GM10248 (cell line): ENCODE measurements around the gene NEK6.

ENCODE experiments used
- CTCF ChIA-PET: fragments of 300-600 bp; sonication (Branson Sonifier 250); formaldehyde crosslinking; extraction: SDS; loops from one replicate; lab custom pipeline; 2021; ENCODE audit warnings: antibody characterized with exemption; lab: Yijun Ruan, JAX
- POLR2A ChIA-PET: fragments of 350-650 bp; sonication (Branson Sonifier 250); formaldehyde crosslinking; extraction: SDS; loops from one replicate; lab custom pipeline; 2020; ENCODE audit warnings: antibody characterized with exemption; lab: Yijun Ruan, JAX
- DNase-seq: peaks from one replicate; pipeline ENCODE4 v3.0.0; 2012; ENCODE audit errors: extremely low spot score
- TF ChIP-seq, protein P1 (sequence below): IDR thresholded peaks from 2 replicates; pipeline ENCODE4 v1.5.1; 2012; ENCODE audit warnings: mild to moderate bottlenecking, low read depth; ENCODE audit errors: extremely low read depth, missing control alignments, control extremely low read depth

NEK6 gene

DNA sequence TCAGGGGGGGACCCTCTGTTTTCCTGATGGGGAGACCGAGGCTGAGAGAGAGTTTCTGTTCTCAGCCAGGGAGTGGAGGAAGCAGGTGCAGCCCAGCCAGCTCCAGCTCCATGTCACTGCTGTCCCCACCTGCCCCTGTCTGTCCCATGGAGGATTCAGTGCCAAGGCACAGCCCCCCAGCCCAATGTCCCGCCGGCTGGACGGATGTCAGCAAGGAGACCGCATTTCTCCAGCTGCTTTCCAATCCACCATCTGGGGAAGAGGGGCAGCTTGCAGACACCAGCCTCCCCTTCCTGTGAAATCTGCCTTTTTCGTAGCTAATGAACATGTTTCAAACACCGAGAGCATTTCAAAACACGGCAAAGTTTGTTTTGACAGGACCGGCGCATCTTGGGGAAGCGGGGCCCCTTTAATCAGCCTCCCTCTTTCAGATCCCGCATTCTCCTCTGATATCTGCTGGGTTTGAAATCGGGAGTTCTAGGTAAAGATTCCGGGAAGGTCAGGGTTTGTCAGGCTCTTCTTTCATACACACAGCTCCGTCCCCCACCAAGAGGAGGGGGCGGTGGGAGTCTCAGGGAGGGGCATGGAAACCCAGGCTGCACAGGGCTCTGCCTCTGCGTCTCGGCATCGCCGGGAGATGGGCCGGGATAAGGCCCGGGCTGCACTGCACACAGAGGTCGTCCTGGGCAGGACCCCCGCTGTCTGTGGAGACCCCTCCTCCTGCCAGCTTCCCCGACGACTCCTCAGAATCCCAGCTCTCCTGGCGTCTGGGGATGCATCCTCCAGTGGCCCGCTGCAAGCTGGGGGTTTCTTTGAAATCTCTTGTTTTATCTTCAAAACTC, 74.8 kb downstream of the NEK6 start:
- ChIA-PET POLR2A (no interaction called here), CTCF (interaction anchor here (1.5 kb wide), 1 partner anchor 47 kb away, joined by 5 read pairs; no protein-coding TSS in a partner anchor)
- DNase-seq, result no peak
- TF ChIP-seq, protein P1, sequence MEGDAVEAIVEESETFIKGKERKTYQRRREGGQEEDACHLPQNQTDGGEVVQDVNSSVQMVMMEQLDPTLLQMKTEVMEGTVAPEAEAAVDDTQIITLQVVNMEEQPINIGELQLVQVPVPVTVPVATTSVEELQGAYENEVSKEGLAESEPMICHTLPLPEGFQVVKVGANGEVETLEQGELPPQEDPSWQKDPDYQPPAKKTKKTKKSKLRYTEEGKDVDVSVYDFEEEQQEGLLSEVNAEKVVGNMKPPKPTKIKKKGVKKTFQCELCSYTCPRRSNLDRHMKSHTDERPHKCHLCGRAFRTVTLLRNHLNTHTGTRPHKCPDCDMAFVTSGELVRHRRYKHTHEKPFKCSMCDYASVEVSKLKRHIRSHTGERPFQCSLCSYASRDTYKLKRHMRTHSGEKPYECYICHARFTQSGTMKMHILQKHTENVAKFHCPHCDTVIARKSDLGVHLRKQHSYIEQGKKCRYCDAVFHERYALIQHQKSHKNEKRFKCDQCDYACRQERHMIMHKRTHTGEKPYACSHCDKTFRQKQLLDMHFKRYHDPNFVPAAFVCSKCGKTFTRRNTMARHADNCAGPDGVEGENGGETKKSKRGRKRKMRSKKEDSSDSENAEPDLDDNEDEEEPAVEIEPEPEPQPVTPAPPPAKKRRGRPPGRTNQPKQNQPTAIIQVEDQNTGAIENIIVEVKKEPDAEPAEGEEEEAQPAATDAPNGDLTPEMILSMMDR, result no peak

DNA sequence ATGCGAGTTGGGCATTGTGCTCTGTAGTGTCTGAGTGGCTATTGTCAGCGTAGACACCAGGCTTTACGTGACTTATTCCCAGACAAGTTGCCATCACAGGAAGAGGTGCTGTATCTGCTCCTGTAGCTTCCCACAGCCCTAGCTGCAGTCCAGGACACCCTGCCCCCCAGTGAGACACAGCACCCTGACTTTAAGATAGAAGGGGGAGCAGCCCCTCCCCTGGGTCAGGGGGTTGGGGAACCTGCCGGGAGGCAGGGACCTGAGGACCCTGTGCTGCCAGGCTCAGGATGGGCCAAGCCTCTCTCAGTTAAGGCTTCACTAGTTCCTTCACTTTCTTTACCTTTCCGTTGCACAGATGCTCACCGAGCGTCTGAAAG, 75.4 kb downstream of the NEK6 start:
- TF ChIP-seq, protein P1, result no peak
- POLR2A ChIA-PET, result interaction anchor here (1.2 kb wide), 1 partner anchor 13 kb away, joined by 3 read pairs; no protein-coding TSS in a partner anchor
- DNase-seq, result no peak
- CTCF ChIA-PET, result interaction anchor here (1.5 kb wide), 1 partner anchor 47 kb away, joined by 5 read pairs; no protein-coding TSS in a partner anchor

DNA sequence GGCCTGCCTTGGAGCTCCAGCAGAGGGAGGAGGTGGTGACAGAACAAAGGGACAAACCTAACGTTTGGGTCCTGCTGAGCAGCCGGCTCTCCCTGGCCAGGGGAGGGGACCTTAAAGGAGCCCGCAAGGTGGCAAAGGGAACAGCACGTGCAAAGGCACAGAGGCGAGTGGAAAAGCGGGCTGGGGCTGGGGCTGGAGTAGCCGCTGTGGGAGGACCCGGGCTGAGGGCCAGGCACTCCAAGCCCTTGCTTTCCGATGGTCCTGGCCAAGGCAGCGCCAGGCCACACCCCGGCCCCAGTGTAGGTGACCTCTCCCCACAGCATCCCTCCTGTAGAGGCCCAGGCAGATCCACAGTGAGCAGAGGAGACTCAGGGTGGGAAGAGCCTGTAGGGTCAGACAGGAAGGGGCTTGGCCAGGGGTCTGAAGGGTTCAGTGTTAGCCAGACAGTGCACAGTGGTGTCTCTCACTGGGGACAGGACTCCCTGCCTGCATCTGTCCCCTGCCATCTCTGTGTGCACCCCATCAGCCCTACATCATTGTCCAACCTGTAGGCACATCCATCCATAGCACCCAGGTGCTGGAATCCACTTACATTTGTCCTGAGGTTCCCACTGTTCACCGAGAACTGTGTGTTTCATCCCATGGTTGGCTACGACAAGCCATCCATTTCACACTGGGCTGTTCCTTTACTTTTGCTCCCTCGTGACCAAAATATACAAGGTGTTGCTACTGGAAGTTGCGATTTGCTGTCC, 77.0 kb downstream of the NEK6 start:
- ChIA-PET POLR2A (interaction anchor here (1.2 kb wide), 1 partner anchor 11 kb away, joined by 3 read pairs; no protein-coding TSS in a partner anchor), CTCF (no interaction called here)
- DNase-seq, result no peak
- TF ChIP-seq, protein P1, result no peak

DNA sequence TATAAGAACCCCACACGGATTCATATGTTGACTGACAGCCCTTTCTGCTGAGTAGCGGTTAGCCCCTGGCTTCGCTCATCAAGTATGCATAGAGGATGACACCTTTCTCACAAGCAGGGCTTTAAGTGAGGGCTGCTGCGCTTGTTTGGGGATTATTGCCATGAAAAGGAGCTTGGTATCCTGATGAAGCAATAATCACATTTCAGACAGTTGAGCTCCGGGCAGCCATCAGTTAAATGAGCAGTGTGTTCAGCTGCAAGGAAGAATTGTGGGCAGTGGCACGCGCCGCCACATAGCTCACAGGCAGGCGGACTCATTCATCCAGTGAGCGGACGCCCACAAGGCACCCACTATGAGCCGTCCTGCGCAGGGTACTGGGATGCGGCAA, 77.6 kb downstream of the NEK6 start:
- DNase-seq, result no peak
- TF ChIP-seq, protein P1, result no peak
- CTCF ChIA-PET, result no interaction called here
- POLR2A ChIA-PET, result no interaction called here

DNA sequence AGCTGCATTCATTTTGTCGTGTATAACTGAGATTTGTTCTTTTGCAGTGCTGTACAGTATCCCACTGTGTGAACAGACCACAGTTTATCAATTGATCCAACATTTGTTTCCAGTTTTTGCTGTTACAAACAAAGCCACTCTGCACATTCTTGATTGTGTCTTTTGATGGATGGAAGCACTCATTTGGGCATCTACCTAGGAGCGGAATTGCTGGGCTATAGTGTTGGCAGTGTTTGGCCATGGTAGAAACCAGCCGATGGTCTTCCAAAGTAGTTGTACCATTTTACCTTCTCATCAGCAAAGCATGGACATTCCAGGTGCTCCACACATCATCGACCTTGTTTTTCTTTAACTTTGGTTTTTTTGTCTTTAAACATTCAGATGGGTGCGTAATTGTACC, 79.8 kb downstream of the NEK6 start:
- ChIA-PET POLR2A (no interaction called here), CTCF (interaction anchor here (0.7 kb wide), 1 partner anchor 10 kb away, joined by 3 read pairs; no protein-coding TSS in a partner anchor)
- DNase-seq, result no peak

More for the DNA sequence above, 79.8 kb downstream of the NEK6 start:
- TF ChIP-seq, protein P1, result no peak
